ENCODE data around the gene GPR180. TPM values are rescaled to one million over a fixed set of nuclear protein-coding genes. Genes with fewer than 3 reads are reported as not detected.
A peak's percentile ranks its signal among the peaks of the same experiment; 100 is the strongest.

GPR180 gene
- total RNA-seq, 1 donor from 2014 or later, result 9.2 TPM

DNA sequence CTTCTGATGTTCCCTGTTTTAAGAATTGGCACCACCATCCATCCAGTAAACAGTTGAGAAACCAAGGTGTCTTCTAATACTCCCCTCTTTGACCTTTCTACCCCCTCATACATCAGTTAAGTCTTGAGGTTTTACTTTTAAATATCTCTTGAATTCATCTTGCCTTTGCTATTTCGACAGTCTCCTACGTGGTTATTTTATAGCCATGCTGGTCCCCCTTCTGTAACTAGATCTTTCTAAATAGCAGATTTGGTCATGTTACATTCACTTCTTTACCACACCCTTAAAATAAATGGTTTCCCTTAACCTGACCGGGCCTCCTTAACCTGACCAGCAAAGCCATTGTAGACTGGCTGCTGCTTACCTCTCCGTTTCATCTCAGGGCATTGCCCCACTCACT, 5.4 kb downstream of the GPR180 start:
- Mint-ChIP-seq H3K4me1 (ENCODE audit: low read depth) (peaks cover 38% of the 10 kb centered on the region), H3K27ac (peak overlapping the region; percentile 8), H3K9me3 (no peaks in the 10 kb centered on the region), H3K4me3 (ENCODE audit: low read depth) (no peak overlapping the region), H3K27me3 (ENCODE audit: low read depth) (no peaks in the 10 kb centered on the region), H3K36me3 (ENCODE audit: low read depth) (peaks cover 49% of the 10 kb centered on the region)
- no peak for DNase-seq (ENCODE audit: low spot score)
- intact Hi-C loops (cut with micrococcal nuclease), result no loop called here

DNA sequence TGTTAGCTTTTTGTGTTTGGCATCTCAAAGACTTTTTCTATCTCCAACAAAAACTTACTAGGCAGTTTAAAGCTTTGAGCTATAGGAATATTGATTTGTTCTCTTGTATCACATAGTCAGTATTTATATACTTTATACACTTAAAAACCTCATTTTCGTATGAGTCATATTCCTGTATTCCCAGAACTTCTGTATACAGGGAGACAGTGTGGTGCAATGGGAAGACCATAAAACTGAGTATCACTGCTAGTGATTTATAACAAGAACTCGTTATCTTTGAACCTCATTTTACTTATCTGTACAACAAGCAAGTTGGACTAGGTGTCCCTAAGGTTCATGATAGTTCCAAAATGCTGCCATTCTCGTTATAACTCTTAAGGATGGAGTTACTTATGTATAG, 6.3 kb downstream of the GPR180 start:
- no peak overlapping the region for H3K4me3 Mint-ChIP-seq (ENCODE audit: low read depth)

DNA sequence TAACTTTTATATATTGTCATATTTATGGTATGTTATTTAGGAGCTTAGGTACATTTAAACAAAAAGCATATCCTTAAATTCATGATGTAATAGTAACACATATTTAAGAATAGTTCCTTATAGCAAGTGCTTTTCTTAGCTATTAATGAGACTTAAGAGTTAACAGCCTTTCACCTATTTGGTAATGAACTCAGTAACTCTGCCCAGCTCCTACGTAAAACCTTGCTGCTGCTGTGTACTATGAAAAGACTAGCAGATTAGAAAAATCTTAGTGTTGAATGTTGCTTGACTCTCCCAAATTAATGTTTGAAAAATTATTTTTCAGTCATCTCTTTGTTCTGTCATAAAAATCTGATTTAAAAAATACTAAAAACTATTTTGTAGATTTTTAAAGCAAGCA, 6.9 kb downstream of the GPR180 start:
- H3K27ac Mint-ChIP-seq, result no peak overlapping the region
- no peaks in the 10 kb centered on the region for H3K9me3 Mint-ChIP-seq
- intact Hi-C loops (cut with micrococcal nuclease), result no loop called here
- peaks cover 56% of the 10 kb centered on the region for H3K36me3 Mint-ChIP-seq (ENCODE audit: low read depth)
- H3K4me3 Mint-ChIP-seq (ENCODE audit: low read depth), result no peak overlapping the region
- no peak for DNase-seq (ENCODE audit: low spot score)
- peaks cover 29% of the 10 kb centered on the region for H3K4me1 Mint-ChIP-seq (ENCODE audit: low read depth)
- no peaks in the 10 kb centered on the region for H3K27me3 Mint-ChIP-seq (ENCODE audit: low read depth)

More for the DNA sequence above, 6.3 kb downstream of the GPR180 start:
- Mint-ChIP-seq H3K27ac (no peak overlapping the region), H3K4me1 (ENCODE audit: low read depth) (peaks cover 32% of the 10 kb centered on the region), H3K9me3 (no peaks in the 10 kb centered on the region), H3K27me3 (ENCODE audit: low read depth) (no peaks in the 10 kb centered on the region), H3K36me3 (ENCODE audit: low read depth) (peaks cover 52% of the 10 kb centered on the region)
- intact Hi-C loops (cut with micrococcal nuclease), result no loop called here
- no peak for DNase-seq (ENCODE audit: low spot score)

DNA sequence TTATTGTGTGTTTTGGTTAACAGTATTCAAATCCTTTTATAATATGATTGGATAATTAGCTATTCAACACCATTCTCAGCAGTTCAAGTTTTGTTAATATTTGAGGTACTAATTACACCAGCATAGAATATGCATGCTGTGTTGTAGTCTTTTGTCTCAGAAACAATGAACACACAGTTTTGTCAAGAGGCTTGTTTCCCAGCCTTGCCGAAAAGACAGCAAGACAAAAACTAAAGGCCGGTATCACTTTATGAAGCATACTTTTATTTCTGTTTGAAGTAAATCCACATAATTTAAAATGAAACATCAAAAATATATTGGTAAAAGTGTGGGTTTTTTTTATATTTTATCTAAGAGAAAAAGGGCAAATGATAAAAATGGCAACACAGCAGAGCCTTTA, 7.5 kb downstream of the GPR180 start:
- H3K36me3 Mint-ChIP-seq (ENCODE audit: low read depth), result peaks cover 60% of the 10 kb centered on the region
- no peaks in the 10 kb centered on the region for H3K27me3 Mint-ChIP-seq (ENCODE audit: low read depth)
- H3K4me1 Mint-ChIP-seq (ENCODE audit: low read depth), result peaks cover 29% of the 10 kb centered on the region
- DNase-seq (ENCODE audit: low spot score), result no peak
- intact Hi-C loops (cut with micrococcal nuclease), result no loop called here
- H3K9me3 Mint-ChIP-seq, result no peaks in the 10 kb centered on the region
- H3K4me3 Mint-ChIP-seq (ENCODE audit: low read depth), result no peak overlapping the region
- H3K27ac Mint-ChIP-seq, result no peak overlapping the region

DNA sequence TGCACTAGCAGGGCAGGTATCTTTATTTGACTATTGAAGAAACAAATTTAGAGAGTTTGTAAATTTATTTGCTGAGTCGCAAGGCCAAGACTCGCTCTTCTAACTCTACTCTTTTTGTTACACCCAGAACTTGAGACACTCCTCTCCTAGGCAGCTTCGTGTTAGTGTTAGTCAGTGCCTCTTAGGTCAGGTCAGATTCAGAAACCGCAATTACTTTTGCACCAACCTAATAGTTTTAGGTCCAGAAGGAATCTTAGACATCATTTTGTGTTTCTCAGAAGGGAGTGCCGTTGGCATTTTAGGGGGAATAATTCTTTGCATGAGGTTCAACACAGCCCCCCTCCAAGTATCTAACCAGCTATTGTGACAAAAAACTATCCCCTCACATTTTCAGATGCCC, 8.8 kb downstream of the GPR180 start:
- intact Hi-C loops (cut with micrococcal nuclease), result no loop called here
- no peak for DNase-seq (ENCODE audit: low spot score)
- Mint-ChIP-seq H3K36me3 (ENCODE audit: low read depth) (peaks cover 62% of the 10 kb centered on the region), H3K4me1 (ENCODE audit: low read depth) (peaks cover 32% of the 10 kb centered on the region), H3K4me3 (ENCODE audit: low read depth) (no peak overlapping the region), H3K27ac (no peak overlapping the region), H3K27me3 (ENCODE audit: low read depth) (no peaks in the 10 kb centered on the region), H3K9me3 (no peaks in the 10 kb centered on the region)

DNA sequence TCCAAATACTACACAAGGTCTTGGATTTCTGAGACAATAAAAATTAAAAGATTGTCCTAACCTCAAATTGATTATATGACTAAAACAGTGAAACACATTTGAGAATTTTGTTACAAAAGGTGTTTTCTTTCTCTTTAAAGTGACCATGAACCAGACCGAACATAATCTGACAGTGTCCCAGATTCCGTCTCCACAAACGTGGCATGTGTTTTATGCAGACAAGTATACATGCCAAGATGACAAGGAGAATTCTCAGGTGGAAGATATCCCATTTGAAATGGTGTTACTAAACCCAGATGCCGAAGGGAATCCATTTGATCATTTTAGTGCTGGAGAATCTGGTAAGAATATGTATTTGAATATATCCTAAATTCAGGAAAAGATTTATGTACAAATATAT, 10.4 kb downstream of the GPR180 start:
- Mint-ChIP-seq H3K27ac (no peak overlapping the region), H3K36me3 (ENCODE audit: low read depth) (peaks cover 52% of the 10 kb centered on the region), H3K4me3 (ENCODE audit: low read depth) (no peak overlapping the region), H3K27me3 (ENCODE audit: low read depth) (no peaks in the 10 kb centered on the region), H3K9me3 (no peaks in the 10 kb centered on the region), H3K4me1 (ENCODE audit: low read depth) (peaks cover 29% of the 10 kb centered on the region)
- intact Hi-C loops (cut with micrococcal nuclease), result no loop called here
- DNase-seq (ENCODE audit: low spot score), result no peak

DNA sequence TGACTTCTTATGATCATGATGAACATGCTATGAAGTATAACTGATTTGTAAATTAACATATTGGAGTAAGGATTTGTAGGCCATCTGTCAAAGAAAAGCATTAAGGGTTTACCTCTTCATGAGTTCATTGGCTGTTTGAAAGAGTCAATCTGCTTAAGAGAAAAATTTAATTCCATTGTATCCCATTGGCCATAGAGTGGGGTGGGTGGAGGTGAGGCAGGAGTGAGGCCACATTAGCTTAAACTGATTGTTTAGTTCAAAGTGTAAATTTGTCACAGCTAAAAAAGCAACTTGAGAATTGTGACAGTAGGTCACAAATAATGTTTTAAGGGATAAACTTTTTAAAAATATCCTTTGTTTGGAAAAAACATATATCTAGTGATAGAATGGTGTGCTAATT, 11.4 kb downstream of the GPR180 start:
- Mint-ChIP-seq H3K4me3 (ENCODE audit: low read depth) (no peak overlapping the region), H3K9me3 (no peaks in the 10 kb centered on the region), H3K4me1 (ENCODE audit: low read depth) (peaks cover 20% of the 10 kb centered on the region), H3K36me3 (ENCODE audit: low read depth) (peaks cover 44% of the 10 kb centered on the region), H3K27ac (no peak overlapping the region), H3K27me3 (ENCODE audit: low read depth) (no peaks in the 10 kb centered on the region)
- intact Hi-C loops (cut with micrococcal nuclease), result no loop called here
- DNase-seq (ENCODE audit: low spot score), result no peak

DNA sequence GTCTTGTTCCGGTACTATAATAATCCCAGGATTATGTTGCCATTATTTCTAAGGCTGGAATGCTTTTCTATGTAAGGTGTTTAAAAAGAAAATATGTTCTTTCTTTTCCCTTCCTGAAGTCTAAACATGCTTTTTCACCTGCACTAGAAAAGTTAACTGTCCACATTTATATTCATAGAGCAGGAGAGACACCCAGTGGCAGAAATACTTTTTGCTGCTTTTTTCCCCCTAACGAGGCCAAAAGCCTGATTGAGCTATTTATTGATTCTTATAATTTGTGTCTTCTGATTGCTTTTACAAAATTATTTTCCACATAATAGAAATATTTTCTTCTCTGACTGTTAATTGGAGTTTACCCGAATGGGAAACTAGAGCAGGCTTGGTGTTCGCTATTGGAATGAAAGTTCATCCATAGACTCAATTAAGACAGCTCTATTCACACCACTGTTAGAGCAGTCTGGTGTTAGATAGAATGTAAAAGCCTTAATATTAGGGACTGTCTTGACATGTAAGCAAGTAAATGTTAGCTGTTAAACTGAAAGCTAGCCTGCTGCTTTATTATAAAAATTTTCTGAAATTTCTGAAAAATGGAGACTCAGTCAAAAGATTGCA, 15.8 kb downstream of the GPR180 start:
- DNase-seq (ENCODE audit: low spot score), result no peak
- H3K4me3 Mint-ChIP-seq (ENCODE audit: low read depth), result no peak overlapping the region
- H3K36me3 Mint-ChIP-seq (ENCODE audit: low read depth), result peaks cover 37% of the 10 kb centered on the region
- intact Hi-C loops (cut with micrococcal nuclease), result loop anchor here (1.0 kb wide), 1 partner anchor 182 kb away; no protein-coding TSS in a partner anchor
- H3K27me3 Mint-ChIP-seq (ENCODE audit: low read depth), result no peaks in the 10 kb centered on the region
- H3K9me3 Mint-ChIP-seq, result no peaks in the 10 kb centered on the region
- H3K4me1 Mint-ChIP-seq (ENCODE audit: low read depth), result peaks cover 12% of the 10 kb centered on the region
- H3K27ac Mint-ChIP-seq, result no peak overlapping the region

DNA sequence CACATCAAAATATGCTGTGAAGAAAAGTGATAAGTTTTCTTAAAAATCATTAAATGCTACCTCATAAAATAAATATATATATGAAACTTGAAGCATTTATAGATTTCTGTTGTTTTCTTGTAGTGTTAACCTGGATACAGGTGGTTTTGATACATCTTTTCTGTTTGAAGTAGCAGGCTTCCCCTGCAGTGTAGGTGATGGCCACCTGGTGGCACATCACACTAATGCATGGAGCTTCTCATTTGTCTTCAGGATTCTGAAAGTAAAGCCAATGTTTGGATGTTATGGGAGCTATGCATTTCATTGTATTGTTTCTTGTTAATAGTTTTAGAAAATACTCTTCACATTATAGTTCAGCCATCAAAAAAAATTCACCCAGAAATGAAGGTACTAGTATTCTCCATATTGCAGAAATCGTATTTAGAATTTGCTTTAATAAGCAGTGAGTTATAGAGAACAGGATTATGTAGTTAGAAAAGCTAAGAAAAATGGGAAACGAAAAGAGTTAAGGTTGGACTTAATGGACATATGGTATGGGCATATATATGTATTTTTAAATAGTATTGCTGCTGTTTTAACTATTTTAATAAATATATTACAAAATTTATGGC, 18.7 kb downstream of the GPR180 start:
- intact Hi-C loops (cut with micrococcal nuclease), result no loop called here
- no peak overlapping the region for H3K27ac Mint-ChIP-seq

DNA sequence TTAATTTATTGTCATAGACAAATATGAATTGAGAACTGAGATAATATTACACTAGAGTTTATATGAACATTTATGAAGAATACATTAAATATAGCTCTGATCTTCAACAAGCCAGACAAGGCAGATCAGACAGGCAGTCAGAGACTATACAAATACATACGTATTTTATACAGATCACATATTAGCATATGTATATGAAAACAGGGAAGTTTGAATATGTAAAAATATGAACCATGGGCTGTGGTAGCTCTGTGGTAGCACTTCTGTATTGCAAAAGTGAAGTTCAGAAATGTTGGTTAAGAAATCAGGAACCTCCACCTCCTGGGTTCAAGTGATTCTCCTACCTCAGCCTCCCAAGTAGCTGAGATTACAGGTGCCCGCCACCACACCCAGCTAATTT, 20.7 kb downstream of the GPR180 start:
- peaks cover 1% of the 10 kb centered on the region for H3K4me1 Mint-ChIP-seq (ENCODE audit: low read depth)
- intact Hi-C loops (cut with micrococcal nuclease), result no loop called here
- H3K36me3 Mint-ChIP-seq (ENCODE audit: low read depth), result peaks cover 40% of the 10 kb centered on the region
- no peaks in the 10 kb centered on the region for H3K9me3 Mint-ChIP-seq
- H3K27ac Mint-ChIP-seq, result no peak overlapping the region
- H3K27me3 Mint-ChIP-seq (ENCODE audit: low read depth), result no peaks in the 10 kb centered on the region
- no peak for DNase-seq (ENCODE audit: low spot score)
- H3K4me3 Mint-ChIP-seq (ENCODE audit: low read depth), result no peak overlapping the region

More for the DNA sequence above, 18.7 kb downstream of the GPR180 start:
- no peaks in the 10 kb centered on the region for H3K27me3 Mint-ChIP-seq (ENCODE audit: low read depth)
- H3K4me3 Mint-ChIP-seq (ENCODE audit: low read depth), result no peak overlapping the region
- H3K4me1 Mint-ChIP-seq (ENCODE audit: low read depth), result peaks cover 7% of the 10 kb centered on the region
- no peak for DNase-seq (ENCODE audit: low spot score)
- peaks cover 38% of the 10 kb centered on the region for H3K36me3 Mint-ChIP-seq (ENCODE audit: low read depth)
- H3K9me3 Mint-ChIP-seq, result no peaks in the 10 kb centered on the region

DNA sequence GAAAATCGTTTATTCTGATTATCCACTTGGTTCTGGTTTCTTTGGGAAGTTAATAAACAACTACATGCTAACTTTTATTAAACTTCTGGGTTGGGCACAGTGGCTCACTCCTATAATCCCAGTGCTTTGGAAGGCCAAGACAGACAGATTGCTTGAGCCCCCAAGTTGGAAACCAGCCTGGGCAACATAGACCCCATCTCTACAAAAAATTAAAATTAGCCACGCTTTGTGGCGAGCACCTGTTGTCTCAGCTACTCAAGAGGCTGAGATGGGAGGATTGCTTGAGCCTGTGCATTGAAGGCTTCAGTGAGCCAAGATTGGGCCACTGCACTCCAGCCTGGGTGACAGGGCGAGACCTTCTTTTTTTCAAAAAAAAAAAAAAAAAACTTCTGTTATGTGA, 21.7 kb downstream of the GPR180 start:
- Mint-ChIP-seq H3K4me3 (ENCODE audit: low read depth) (no peak overlapping the region), H3K9me3 (no peaks in the 10 kb centered on the region), H3K4me1 (ENCODE audit: low read depth) (peaks cover 1% of the 10 kb centered on the region), H3K27me3 (ENCODE audit: low read depth) (no peaks in the 10 kb centered on the region), H3K27ac (no peak overlapping the region), H3K36me3 (ENCODE audit: low read depth) (peaks cover 40% of the 10 kb centered on the region)
- intact Hi-C loops (cut with micrococcal nuclease), result no loop called here
- DNase-seq (ENCODE audit: low spot score), result no peak

DNA sequence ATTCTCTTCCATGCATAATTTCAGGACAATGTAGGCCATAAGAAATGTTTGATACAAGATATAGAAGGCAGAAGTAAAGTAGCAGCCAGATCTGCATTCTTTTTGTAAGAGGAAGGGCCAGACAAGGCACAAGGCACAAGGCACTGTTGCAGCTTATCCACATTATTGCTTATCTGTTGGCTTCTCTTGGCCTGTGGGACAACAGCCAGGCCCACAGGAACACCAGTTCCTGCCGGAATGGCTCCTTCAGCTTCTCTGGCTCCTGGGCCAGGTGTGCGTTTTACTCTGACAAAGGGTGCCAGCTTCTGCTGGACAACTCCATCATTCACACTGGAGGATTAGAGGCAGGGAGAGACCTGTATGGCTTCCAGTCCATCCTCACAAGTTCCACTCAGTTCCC, 29.2 kb downstream of the GPR180 start:
- Mint-ChIP-seq H3K27ac (no peak overlapping the region), H3K36me3 (ENCODE audit: low read depth) (peaks cover 28% of the 10 kb centered on the region), H3K9me3 (no peaks in the 10 kb centered on the region), H3K4me1 (ENCODE audit: low read depth) (no peaks in the 10 kb centered on the region), H3K27me3 (ENCODE audit: low read depth) (no peaks in the 10 kb centered on the region), H3K4me3 (ENCODE audit: low read depth) (no peak overlapping the region)
- no peak for DNase-seq (ENCODE audit: low spot score)
- intact Hi-C loops (cut with micrococcal nuclease), result no loop called here

DNA sequence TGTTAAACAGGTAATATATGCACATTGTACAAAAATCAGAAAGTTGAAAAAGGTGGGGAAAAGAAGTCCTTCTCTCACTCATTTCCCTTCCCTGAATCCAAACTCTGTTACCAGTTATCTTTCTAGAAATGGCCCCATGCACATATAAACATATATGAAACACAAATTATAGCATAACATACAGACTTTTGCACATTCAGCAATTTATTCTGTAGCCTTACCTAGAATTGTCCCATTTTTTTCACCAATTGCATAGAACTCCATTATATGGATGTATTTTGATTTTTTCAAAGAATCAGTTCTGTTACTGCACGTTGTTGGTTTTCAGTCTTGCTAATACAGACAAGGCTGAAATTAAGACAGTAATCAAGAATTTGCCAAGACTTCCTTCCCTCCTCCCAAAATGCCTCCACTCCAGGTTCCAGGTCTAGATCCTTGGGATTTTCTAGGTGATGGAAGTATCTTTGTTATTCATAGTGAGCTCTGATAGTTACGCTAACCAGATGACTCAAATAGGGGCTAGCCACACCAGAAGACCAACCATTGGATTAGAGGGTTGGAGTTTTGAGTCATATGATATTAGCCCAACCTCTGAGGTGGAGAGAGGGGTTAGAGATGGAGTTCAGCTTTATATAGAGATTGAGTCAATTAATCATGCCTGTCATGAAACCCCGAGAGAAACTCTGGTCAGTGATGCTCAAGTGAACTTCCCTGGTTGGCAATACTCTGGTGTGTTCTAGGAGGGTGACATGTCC, 30.7 kb downstream of the GPR180 start:
- H3K4me3 Mint-ChIP-seq (ENCODE audit: low read depth), result no peak overlapping the region

More for the DNA sequence above, 30.7 kb downstream of the GPR180 start:
- no peaks in the 10 kb centered on the region for H3K27me3 Mint-ChIP-seq (ENCODE audit: low read depth)
- no peak for DNase-seq (ENCODE audit: low spot score)
- peaks cover 2% of the 10 kb centered on the region for H3K4me1 Mint-ChIP-seq (ENCODE audit: low read depth)
- peaks cover 4% of the 10 kb centered on the region for H3K9me3 Mint-ChIP-seq
- H3K27ac Mint-ChIP-seq, result no peak overlapping the region
- intact Hi-C loops (cut with micrococcal nuclease), result no loop called here
- peaks cover 24% of the 10 kb centered on the region for H3K36me3 Mint-ChIP-seq (ENCODE audit: low read depth)

All from activated T-helper 2 cell treated with anti-CD3 and anti-CD28 coated beads, Interferon-gamma antibody, Interleukin-2, Interleukin-4, amounts not matched to agents 10 μg/mL and 5 μg/mL and 100 μg/mL, durations not matched to agents 14 hours and 24 hours and 36 hours (primary cell).